CD4-positive, alpha-beta memory T cell (primary cell): ENCODE data around the gene HDLBP. TPM values are rescaled to one million over a fixed set of nuclear protein-coding genes. Genes with fewer than 3 reads are reported as not detected.
"Not testable (repeated sequence)": the region's sequence is repeated elsewhere in the genome, so short reads cannot be mapped to it uniquely, and the experiment has no call there.

Experiments used
- CTCF ChIA-PET: fragments of 350-600 bp; sonication (Branson Sonifier 250); formaldehyde crosslinking; loops from one replicate; lab custom pipeline; 2021; ENCODE audit warnings: inconsistent platforms; ENCODE audit not compliant: partially characterized antibody; lab: Charles Lee
- POLR2A ChIA-PET: fragments of 350-600 bp; sonication (Branson Sonifier 250); formaldehyde crosslinking; loops from one replicate; lab custom pipeline; 2021; ENCODE audit not compliant: partially characterized antibody; lab: Charles Lee
- DNase-seq, 5 donors: peaks; one replicate each; pipeline versions ENCODE4 v3.0.0 to v3.0.0-alpha.2; 2020 to 2022; ENCODE audit warnings: mixed read lengths in 1 of 5
- H3K27ac ChIP-seq: one replicate; pipeline ENCODE4 v1.7.0; 2013; ENCODE audit warnings: low read depth, low read length
- H3K27me3 ChIP-seq: 2 replicates; pipeline ENCODE4 v1.7.0; 2013; ENCODE audit warnings: mild to moderate bottlenecking, low read length, moderate library complexity; ENCODE audit not compliant: insufficient read depth
- H3K36me3 ChIP-seq: 2 replicates; pipeline ENCODE4 v1.7.0; 2013; ENCODE audit warnings: mild to moderate bottlenecking, low read length, moderate library complexity; ENCODE audit not compliant: insufficient read depth
- H3K4me1 ChIP-seq: 2 replicates; pipeline ENCODE4 v1.7.0; 2013; ENCODE audit warnings: mild to moderate bottlenecking, low read length, moderate library complexity; ENCODE audit not compliant: insufficient read depth
- H3K4me3 ChIP-seq, 2 donors: one replicate each; pipeline ENCODE4 v1.7.0; 2013; ENCODE audit warnings: low read length in 2 of 2, mild to moderate bottlenecking in 1 of 2
- H3K9me3 ChIP-seq, 2 donors: one replicate each; pipeline ENCODE4 v1.7.0; 2013; ENCODE audit warnings: low read length in 2 of 2, control low read depth in 1 of 2; ENCODE audit not compliant: control insufficient read depth in 1 of 2
- H3K27ac Mint-ChIP-seq, 7 donors: one replicate each; pipeline ENCODE4 v1.8.0; 2020 to 2021; ENCODE audit warnings: mixed read lengths in 7 of 7, mild to moderate bottlenecking in 6 of 7, inconsistent platforms in 3 of 7, moderate library complexity in 3 of 7
- H3K27me3 Mint-ChIP-seq, 2 donors: one replicate each; pipeline ENCODE4 v1.8.0; 2020 to 2021; ENCODE audit warnings: mixed read lengths in 2 of 2
- H3K36me3 Mint-ChIP-seq, 2 donors: one replicate each; pipeline ENCODE4 v1.8.0; 2020 to 2021; ENCODE audit warnings: mixed read lengths in 2 of 2, inconsistent platforms in 1 of 2, mild to moderate bottlenecking in 1 of 2
- H3K4me1 Mint-ChIP-seq, 4 donors: one replicate each; pipeline ENCODE4 v1.8.0; 2020 to 2021; ENCODE audit warnings: mixed read lengths in 4 of 4, mild to moderate bottlenecking in 1 of 4
- H3K4me3 Mint-ChIP-seq, 8 donors: one replicate each; pipeline ENCODE4 v1.8.0; 2020 to 2021; ENCODE audit warnings: mixed read lengths in 8 of 8, mild to moderate bottlenecking in 7 of 8, moderate library complexity in 6 of 8, inconsistent platforms in 3 of 8
- H3K9me3 Mint-ChIP-seq, 8 donors: one replicate each; pipeline ENCODE4 v1.8.0; 2020 to 2021; ENCODE audit warnings: mixed read lengths in 8 of 8, mild to moderate bottlenecking in 5 of 8, inconsistent platforms in 3 of 8, moderate library complexity in 1 of 8
- intact Hi-C: fragments of 100-400 bp; cut with micrococcal nuclease; formaldehyde crosslinking; loops from one replicate; pipeline ENCODE4 v1.15.1; 2023
- polyA plus RNA-seq, 2 donors: library from polyadenylated mRNA; unstranded; fragments of 300-500 nt; fragmentation: Illumina TruSeq; gene quantifications; one replicate each; pipeline ENCODE4 v1.2.3, GENCODE V29; 2021
- total RNA-seq, 2 experiments: library from RNA; stranded (reverse); gene quantifications; one replicate each; pipeline ENCODE4 v1.2.3, GENCODE V29; 2021

The HDLBP gene
- total and polyA plus RNA-seq, 4 experiments from 2014 or later, result 24.7 to 183 (median 124) TPM

- Mint-ChIP-seq H3K4me1 (peaks cover 50 to 91% (median 67%) of the 10 kb centered on the region in 4 donors), H3K4me3 (peak overlapping the region in 6 of 8 donors; percentile 21 to 85 (median 62)), H3K9me3 (no peaks in the 10 kb centered on the region), H3K27me3 (peaks cover 0 to 1% of the 10 kb centered on the region in 2 donors), H3K27ac (peak overlapping the region in 4 of 7 donors; percentile 2 to 98 (median 72)), H3K36me3 (peaks cover 6 to 63% of the 10 kb centered on the region in 2 donors)
- POLR2A ChIA-PET, result no interaction called here
- Histone ChIP-seq H3K27ac (no peak overlapping the region), H3K9me3 (no peaks in the 10 kb centered on the region), H3K4me3 (no peak overlapping the region), H3K4me1 (peaks cover 79% of the 10 kb centered on the region), H3K36me3 (peaks cover 10% of the 10 kb centered on the region), H3K27me3 (no peaks in the 10 kb centered on the region)
- CTCF ChIA-PET, result interaction anchor here (1.1 kb wide), 1 partner anchor 17 kb away, joined by 3 read pairs; no protein-coding TSS in a partner anchor
- DNase-seq, result no peak
- intact Hi-C loops, result no loop called here
Observed at GRCh38 chr2:241320394-241320793, 4.9 kb upstream of the HDLBP start.

GRCh38 chr2:241318830-241319229 lies 3.4 kb upstream of the HDLBP start:
- CTCF ChIA-PET, result interaction anchor here (0.9 to 1.4 kb wide), 2 partner anchors 21 to 32 kb away, joined by 3 to 6 read pairs; no protein-coding TSS in a partner anchor
- intact Hi-C loops, result loop anchor here (5.0 to 10.0 kb wide), 4 partner anchors 102 to 754 kb away; partner anchors contain the start of genes ATG4B, DUSP28, RNPEPL1 and THAP4
- peaks cover 75% of the 10 kb centered on the region for H3K4me1 ChIP-seq

GRCh38 chr2:241317391-241317790 lies 1.9 kb upstream of the HDLBP start:
- Mint-ChIP-seq H3K4me1 (peaks cover 53 to 92% (median 69%) of the 10 kb centered on the region in 4 donors), H3K27ac (peak overlapping the region; percentile 69 to 99 (median 99)), H3K4me3 (peak overlapping the region; percentile 94 to 100 (median 98)), H3K36me3 (peaks cover 2 to 50% of the 10 kb centered on the region in 2 donors), H3K27me3 (peaks cover 0 to 1% of the 10 kb centered on the region in 2 donors), H3K9me3 (no peaks in the 10 kb centered on the region)
- ChIA-PET POLR2A (interaction anchor here (1.7 to 3.2 kb wide), 2 partner anchors 18 to 167 kb away, joined by 3 to 22 read pairs; partner anchors contain the start of genes PASK and PPP1R7), CTCF (no interaction called here)
- intact Hi-C loops, result loop anchor here (5.0 to 10.0 kb wide), 4 partner anchors 100 to 753 kb away; partner anchors contain the start of genes ATG4B, DUSP28, RNPEPL1 and THAP4
- DNase-seq, result no peak
- Histone ChIP-seq H3K27me3 (no peaks in the 10 kb centered on the region), H3K27ac (peak overlapping the region; percentile 96), H3K36me3 (no peaks in the 10 kb centered on the region), H3K4me1 (peaks cover 79% of the 10 kb centered on the region), H3K9me3 (no peaks in the 10 kb centered on the region), H3K4me3 (peak overlapping the region in 1 of 2 donors; percentile 87)

More at GRCh38 chr2:241318830-241319229, 3.4 kb upstream of the HDLBP start:
- not testable (repeated sequence) for H3K27ac ChIP-seq, H3K27me3 ChIP-seq, DNase-seq, H3K27me3 Mint-ChIP-seq, H3K9me3 ChIP-seq, H3K36me3 ChIP-seq, H3K4me3 ChIP-seq, H3K9me3 Mint-ChIP-seq
- Mint-ChIP-seq H3K4me1 (peaks cover 51 to 89% (median 66%) of the 10 kb centered on the region in 4 donors), H3K27ac (peak overlapping the region in 3 of 7 donors; percentile 19 to 98 (median 48)), H3K36me3 (peaks cover 2 to 54% of the 10 kb centered on the region in 2 donors), H3K4me3 (peak overlapping the region in 5 of 8 donors; percentile 57 to 99 (median 94))
- POLR2A ChIA-PET, result interaction anchor here (0.8 to 1.7 kb wide), 2 partner anchors 20 to 31 kb away, joined by 3 read pairs; no protein-coding TSS in a partner anchor

GRCh38 chr2:241316825-241317224 lies 1.4 kb upstream of the HDLBP start:
- Histone ChIP-seq H3K27ac (peak overlapping the region; percentile 96), H3K27me3 (no peaks in the 10 kb centered on the region), H3K9me3 (no peaks in the 10 kb centered on the region), H3K4me3 (peak overlapping the region; percentile 59 to 87), H3K36me3 (no peaks in the 10 kb centered on the region), H3K4me1 (peaks cover 82% of the 10 kb centered on the region)
- Mint-ChIP-seq H3K4me3 (peak overlapping the region; percentile 94 to 100 (median 98)), H3K27ac (peak overlapping the region; percentile 98 to 100 (median 99)), H3K36me3 (peaks cover 2 to 49% of the 10 kb centered on the region in 2 donors), H3K4me1 (peaks cover 54 to 92% (median 69%) of the 10 kb centered on the region in 4 donors), H3K27me3 (peaks cover 0 to 1% of the 10 kb centered on the region in 2 donors), H3K9me3 (no peaks in the 10 kb centered on the region)
- no peak for DNase-seq
- intact Hi-C loops, result loop anchor here (5.0 to 10.0 kb wide), 4 partner anchors 100 to 752 kb away; partner anchors contain the start of genes ATG4B, DUSP28, RNPEPL1 and THAP4
- POLR2A ChIA-PET, result interaction anchor here (0.7 to 4.1 kb wide), 19 partner anchors 9 to 756 kb away, joined by 3 to 46 read pairs (median 5); partner anchors contain the start of genes ATG4B, DTYMK, MTERF4 and PASK
- CTCF ChIA-PET, result interaction anchor here (3.2 kb wide), 1 partner anchor 18 kb away, joined by 14 read pairs; no protein-coding TSS in a partner anchor

GRCh38 chr2:241315879-241316631 lies 583 bp upstream of the HDLBP start, which contains the start of gene SEPTIN2:
TSS of gene SEPTIN2 (plus strand) at chr2:241315925. CDS start at chr2:241324233, 8,308 bp downstream.
- ChIA-PET POLR2A (interaction anchor here (0.7 to 4.1 kb wide), 27 partner anchors 10 to 755 kb away, joined by 3 to 46 read pairs (median 4); partner anchors contain the start of genes ATG4B, CAPN10, D2HGDH and DTYMK), CTCF (interaction anchor here (2.4 to 3.2 kb wide), 2 partner anchors 17 to 216 kb away, joined by 5 to 14 read pairs; no protein-coding TSS in a partner anchor)
- intact Hi-C loops, result loop anchor here (1.0 to 10.0 kb wide), 12 partner anchors 17 to 751 kb away; partner anchors contain the start of genes ATG4B, DUSP28, FARP2 and MTERF4

GRCh38 chr2:241314226-241315092 lies 1.0 kb downstream of the HDLBP start:
- peak overlapping the region; percentile 93 to 100 (median 99) for H3K27ac Mint-ChIP-seq
- H3K9me3 Mint-ChIP-seq, result no peaks in the 10 kb centered on the region
- peaks cover 2 to 32% of the 10 kb centered on the region in 2 donors for H3K36me3 Mint-ChIP-seq
- ChIA-PET POLR2A (interaction anchor here (0.6 to 4.1 kb wide), 28 partner anchors 9 to 749 kb away, joined by 3 to 46 read pairs (median 4); partner anchors contain the start of genes ATG4B, CAPN10, D2HGDH and DTYMK), CTCF (interaction anchor here (0.6 to 3.2 kb wide), 7 partner anchors 9 to 214 kb away, joined by 3 to 14 read pairs (median 4); no protein-coding TSS in a partner anchor)
- H3K4me1 Mint-ChIP-seq, result peaks cover 55 to 92% (median 71%) of the 10 kb centered on the region in 4 donors
- H3K9me3 ChIP-seq, result no peaks in the 10 kb centered on the region
- peak overlapping the region; percentile 96 for H3K27ac ChIP-seq
- intact Hi-C loops, result loop anchor here (1.0 to 10.0 kb wide), 12 partner anchors 16 to 750 kb away; partner anchors contain the start of genes ATG4B, DUSP28, FARP2 and MTERF4
- no peaks in the 10 kb centered on the region for H3K27me3 ChIP-seq
- peak overlapping the region; percentile 81 to 87 for H3K4me3 ChIP-seq
- H3K4me1 ChIP-seq, result peaks cover 82% of the 10 kb centered on the region
- no peak for DNase-seq
- H3K4me3 Mint-ChIP-seq, result peak overlapping the region; percentile 84 to 99 (median 94)
- H3K27me3 Mint-ChIP-seq, result peaks cover 0 to 1% of the 10 kb centered on the region in 2 donors
- no peaks in the 10 kb centered on the region for H3K36me3 ChIP-seq

More at GRCh38 chr2:241315879-241316631, 583 bp upstream of the HDLBP start, which contains the start of gene SEPTIN2:
- peaks cover 0 to 1% of the 10 kb centered on the region in 2 donors for H3K27me3 Mint-ChIP-seq
- peak within 1 kb of the TSS; percentile 98 to 100 (median 99) for H3K27ac Mint-ChIP-seq
- Histone ChIP-seq H3K4me1 (peaks cover 82% of the 10 kb centered on the region), H3K27me3 (no peaks in the 10 kb centered on the region), H3K9me3 (no peaks in the 10 kb centered on the region), H3K27ac (peak within 1 kb of the TSS; percentile 96), H3K36me3 (no peaks in the 10 kb centered on the region), H3K4me3 (peak within 1 kb of the TSS; percentile 87)
- DNase-seq, result peak; percentile 86 to 92 (median 89)
- peaks cover 2 to 41% of the 10 kb centered on the region in 2 donors for H3K36me3 Mint-ChIP-seq
- H3K9me3 Mint-ChIP-seq, result no peaks in the 10 kb centered on the region
- H3K4me3 Mint-ChIP-seq, result peak within 1 kb of the TSS; percentile 94 to 100 (median 98)
- peaks cover 52 to 92% (median 69%) of the 10 kb centered on the region in 4 donors for H3K4me1 Mint-ChIP-seq
